Lower leg skin (tissue), 4 donors: ENCODE measurements around the gene AAMP. TPM values are rescaled to one million over a fixed set of nuclear protein-coding genes. Genes with fewer than 3 reads are reported as not detected.

Experiments
- DNase-seq, 2 donors: peaks; one replicate each; pipeline ENCODE4 v3.0.0-alpha.2; 2019; ENCODE audit warnings: low spot score in 2 of 2
- H3K4me3 ChIP-seq: fragments of 200-600 bp; sonication (generic); 2 replicates; pipeline ENCODE4 v1.5.1; 2017; ENCODE audit warnings: mild to moderate bottlenecking, low read depth; ENCODE audit not compliant: poor library complexity, severe bottlenecking
- POLR2A ChIP-seq, 2 donors: fragments of 450-650 bp; IDR thresholded peaks; one replicate each; pipeline ENCODE4 v1.6.1; 2016 to 2017; ENCODE audit warnings: antibody characterized with exemption in 2 of 2, mild to moderate bottlenecking in 1 of 2, moderate library complexity in 1 of 2
- WGBS, 2 donors: methylation state at CpG; one replicate each; pipeline ENCODE4 v1.1.5; 2018; 5-methylcytosine and 5-hydroxymethylcytosine counted together
- intact Hi-C: fragments of 100-400 bp; cut with DNase I; formaldehyde crosslinking; loops from one replicate; pipeline ENCODE4 v1.15.0; 2023; ENCODE audit warnings: low total_unique reads
- total RNA-seq, 4 donors: library from RNA; depleted of rRNA; stranded (reverse); fragments of >200 nt; gene quantifications; one replicate each; pipeline ENCODE4 v1.1.0, GENCODE V29; 2016
- TF ChIP-seq, protein P1 (sequence below), 3 donors: fragments of 450-650 bp; IDR thresholded peaks; one replicate each; pipeline ENCODE4 v1.5.1; 2016; ENCODE audit warnings: antibody characterized with exemption in 3 of 3, mild to moderate bottlenecking in 3 of 3, moderate library complexity in 2 of 3

AAMP gene
- total RNA-seq, 4 donors from 2014 or later = 142 to 171 (median 151) TPM

DNA sequence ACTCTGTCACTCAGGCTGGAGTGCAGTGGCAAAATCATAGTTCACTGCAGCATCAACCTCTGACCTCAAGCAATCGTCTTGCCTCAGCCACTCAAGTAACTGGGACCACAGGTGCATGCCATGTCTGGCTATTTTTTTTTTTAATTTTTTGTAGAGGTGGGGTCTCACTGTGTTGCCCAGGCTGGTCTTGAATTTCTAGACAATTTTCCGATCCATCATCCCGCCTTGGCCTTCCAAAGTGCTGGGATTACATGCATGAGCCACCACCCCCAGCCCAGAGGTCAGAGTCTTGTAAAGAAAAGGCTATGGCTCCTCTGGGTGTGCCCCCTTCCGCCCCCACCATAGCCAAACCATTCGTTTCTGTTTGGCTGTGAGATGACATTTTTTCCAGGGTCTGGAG lies 35.4 kb upstream of the AAMP start:
- intact Hi-C loops = loop anchor here (10.0 kb wide), 2 partner anchors 49 to 919 kb away; partner anchors contain the start of genes ANKZF1, ATG9A and CATIP
- no peak for TF ChIP-seq POLR2A (IDR thresholded peaks at IDR 0.05)
- TF ChIP-seq, protein P1, sequence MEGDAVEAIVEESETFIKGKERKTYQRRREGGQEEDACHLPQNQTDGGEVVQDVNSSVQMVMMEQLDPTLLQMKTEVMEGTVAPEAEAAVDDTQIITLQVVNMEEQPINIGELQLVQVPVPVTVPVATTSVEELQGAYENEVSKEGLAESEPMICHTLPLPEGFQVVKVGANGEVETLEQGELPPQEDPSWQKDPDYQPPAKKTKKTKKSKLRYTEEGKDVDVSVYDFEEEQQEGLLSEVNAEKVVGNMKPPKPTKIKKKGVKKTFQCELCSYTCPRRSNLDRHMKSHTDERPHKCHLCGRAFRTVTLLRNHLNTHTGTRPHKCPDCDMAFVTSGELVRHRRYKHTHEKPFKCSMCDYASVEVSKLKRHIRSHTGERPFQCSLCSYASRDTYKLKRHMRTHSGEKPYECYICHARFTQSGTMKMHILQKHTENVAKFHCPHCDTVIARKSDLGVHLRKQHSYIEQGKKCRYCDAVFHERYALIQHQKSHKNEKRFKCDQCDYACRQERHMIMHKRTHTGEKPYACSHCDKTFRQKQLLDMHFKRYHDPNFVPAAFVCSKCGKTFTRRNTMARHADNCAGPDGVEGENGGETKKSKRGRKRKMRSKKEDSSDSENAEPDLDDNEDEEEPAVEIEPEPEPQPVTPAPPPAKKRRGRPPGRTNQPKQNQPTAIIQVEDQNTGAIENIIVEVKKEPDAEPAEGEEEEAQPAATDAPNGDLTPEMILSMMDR (IDR thresholded peaks at IDR 0.05) = no peak
- H3K4me3 ChIP-seq = no peak overlapping the region
- WGBS, 2 donors = 75 to 80% methylated on average over 5 of the region's 5 CpGs
- DNase-seq = no peak

DNA sequence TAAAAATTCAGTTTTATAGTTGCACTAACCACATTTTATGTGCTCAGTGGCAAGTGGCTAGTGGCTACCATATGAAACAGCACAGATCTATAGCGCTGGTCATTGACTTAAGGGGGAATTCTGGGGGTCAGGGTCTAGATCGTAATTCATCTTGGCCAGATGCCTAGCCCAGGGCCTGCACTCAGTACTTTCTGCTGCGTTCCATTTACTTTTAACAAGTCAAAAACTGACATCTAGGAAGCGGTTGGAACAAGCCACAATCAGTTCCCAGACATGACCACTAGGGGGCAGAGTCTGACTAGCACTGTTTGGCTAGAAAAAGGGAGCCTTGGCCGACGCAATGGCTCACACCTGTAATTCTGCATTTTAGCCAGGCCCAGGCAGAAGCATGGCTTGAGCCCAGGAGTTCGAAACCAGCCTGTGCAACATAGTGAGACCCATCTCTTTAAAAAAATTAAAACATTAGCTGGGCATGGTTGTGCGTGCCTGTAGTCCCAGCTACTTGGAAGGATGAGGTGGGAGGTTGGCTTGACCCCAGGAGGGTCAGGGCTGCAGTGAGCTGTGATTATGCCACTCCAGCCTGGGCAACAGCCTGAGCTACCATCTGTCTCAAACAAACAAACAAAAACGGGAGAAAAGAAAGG lies 31.4 kb upstream of the AAMP start:
- 11 to 12% methylated on average over 9 of the region's 9 CpGs for WGBS, 2 donors
- no peak for TF ChIP-seq POLR2A (IDR thresholded peaks at IDR 0.05)
- TF ChIP-seq, protein P1 (IDR thresholded peaks at IDR 0.05) = peak in 2 of 3 donors; percentile 9 to 91
- no peak overlapping the region for H3K4me3 ChIP-seq
- peak; percentile 86 to 96 for DNase-seq
- intact Hi-C loops = loop anchor here (10.0 kb wide), 2 partner anchors 54 to 924 kb away; partner anchors contain the start of genes ANKZF1, ATG9A and CATIP

DNA sequence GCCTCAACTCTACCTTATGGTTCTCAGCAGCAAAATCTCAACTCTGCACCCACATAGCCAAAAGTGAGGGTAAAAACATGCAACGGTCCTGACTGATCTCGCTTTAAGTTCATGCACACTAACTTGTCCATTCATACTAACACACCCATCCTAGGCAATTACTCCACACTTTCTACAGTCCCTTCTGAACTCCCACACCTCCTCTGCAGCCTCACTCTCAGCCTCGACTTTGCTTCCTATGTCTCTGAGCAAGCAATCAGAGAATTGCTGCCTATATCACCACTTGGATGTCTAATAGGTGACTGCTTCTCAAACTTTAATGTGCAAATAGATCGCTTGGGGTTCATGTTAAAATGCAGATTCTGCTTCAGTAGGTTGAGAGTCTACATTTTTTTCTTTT lies 30.2 kb upstream of the AAMP start:
- intact Hi-C loops = loop anchor here (10.0 kb wide), 2 partner anchors 55 to 925 kb away; partner anchors contain the start of genes ANKZF1, ATG9A and CATIP
- no peak for DNase-seq
- 79 to 87% methylated on average over 4 of the region's 4 CpGs for WGBS, 2 donors
- no peak overlapping the region for H3K4me3 ChIP-seq
- no peak for TF ChIP-seq POLR2A (IDR thresholded peaks at IDR 0.05)
- TF ChIP-seq, protein P1 (IDR thresholded peaks at IDR 0.05) = no peak

DNA sequence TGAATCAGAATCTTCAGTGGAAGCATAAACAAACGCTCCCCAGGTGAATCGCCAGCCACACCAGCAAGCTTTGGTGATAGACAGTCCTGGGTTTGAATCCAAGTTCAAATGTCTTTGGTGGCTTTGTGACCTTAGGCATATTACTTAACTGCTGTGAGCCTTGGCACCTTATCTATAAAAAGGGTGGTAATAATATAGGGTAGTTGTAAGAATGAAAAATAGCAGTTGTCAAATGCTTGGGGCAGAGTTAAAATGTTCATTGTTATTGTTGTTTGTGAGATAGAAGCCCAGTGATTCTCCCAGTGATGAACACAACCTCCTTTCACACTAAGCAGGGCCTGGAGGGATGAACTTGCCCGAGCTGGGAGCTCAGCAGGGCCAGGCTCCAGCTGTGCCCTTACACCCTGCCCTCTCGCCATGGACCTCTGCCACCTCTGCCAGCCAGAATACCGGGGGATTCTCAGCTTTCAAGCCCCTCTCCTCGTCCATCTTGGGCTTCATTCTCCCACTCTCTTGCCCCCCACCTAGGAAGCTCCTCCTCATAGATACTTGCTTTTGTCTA lies 28.5 kb upstream of the AAMP start:
- no peak overlapping the region for H3K4me3 ChIP-seq
- no peak for DNase-seq
- no peak for TF ChIP-seq POLR2A (IDR thresholded peaks at IDR 0.05)
- TF ChIP-seq, protein P1 (IDR thresholded peaks at IDR 0.05) = no peak
- intact Hi-C loops = no loop called here
- WGBS, 2 donors = 43 to 60% methylated on average over 6 of the region's 6 CpGs

- no peak for DNase-seq
- intact Hi-C loops = no loop called here
- TF ChIP-seq POLR2A (IDR thresholded peaks at IDR 0.05) = no peak
- TF ChIP-seq, protein P1 (IDR thresholded peaks at IDR 0.05) = no peak
- H3K4me3 ChIP-seq = no peak overlapping the region
- WGBS, 2 donors = 76 to 82% methylated on average over 7 of the region's 7 CpGs
Measured at GRCh38 chr2:218296847-218297246, 26.9 kb upstream of the AAMP start.
